Memory B cell (primary cell): ENCODE data around the gene INTS1.

Source experiments
- ATAC-seq: fragments of 150-1000 bp; cut with Tn5 transposase; 2 replicates; pipeline ENCODE4 v1.10.0; 2021; ENCODE audit warnings: low read depth, mild to moderate bottlenecking, moderate library complexity
- DNase-seq, 2 donors: peaks; one replicate each; pipeline ENCODE4 v3.0.0; 2022; ENCODE audit warnings: low spot score in 2 of 2
- H3K27ac Mint-ChIP-seq: one replicate; pipeline ENCODE4 v1.8.0; 2022; ENCODE audit warnings: mild to moderate bottlenecking, moderate library complexity, mixed read lengths
- H3K27me3 Mint-ChIP-seq: one replicate; pipeline ENCODE4 v1.8.0; 2022; ENCODE audit warnings: mixed read lengths
- H3K36me3 Mint-ChIP-seq: one replicate; pipeline ENCODE4 v1.8.0; 2022; ENCODE audit warnings: mild to moderate bottlenecking, mixed read lengths
- H3K4me1 Mint-ChIP-seq: one replicate; pipeline ENCODE4 v1.8.0; 2022; ENCODE audit warnings: mixed read lengths
- H3K4me3 Mint-ChIP-seq: one replicate; pipeline ENCODE4 v1.8.0; 2022; ENCODE audit warnings: mild to moderate bottlenecking, moderate library complexity, mixed read lengths
- H3K9me3 Mint-ChIP-seq: one replicate; pipeline ENCODE4 v1.8.0; 2022; ENCODE audit warnings: mixed read lengths

INTS1 gene

GRCh38 chr7:1473864-1474512 lies 30.2 kb downstream of the INTS1 start:
- H3K27me3 Mint-ChIP-seq, result no peaks in the 10 kb centered on the region
- peaks cover 5% of the 10 kb centered on the region for H3K4me1 Mint-ChIP-seq
- H3K36me3 Mint-ChIP-seq, result peaks cover 8% of the 10 kb centered on the region
- DNase-seq (peak; percentile 74 to 80), ATAC-seq (peak; percentile 91)
- H3K9me3 Mint-ChIP-seq, result no peaks in the 10 kb centered on the region
- H3K27ac Mint-ChIP-seq, result no peak overlapping the region
- no peak overlapping the region for H3K4me3 Mint-ChIP-seq

GRCh38 chr7:1470901-1471300 lies 33.3 kb downstream of the INTS1 start:
- Mint-ChIP-seq H3K4me3 (no peak overlapping the region), H3K9me3 (no peaks in the 10 kb centered on the region), H3K27me3 (no peaks in the 10 kb centered on the region), H3K4me1 (peaks cover 5% of the 10 kb centered on the region), H3K27ac (no peak overlapping the region), H3K36me3 (peaks cover 6% of the 10 kb centered on the region)
- ATAC-seq, result no peak
- no peak for DNase-seq

- Mint-ChIP-seq H3K4me3 (no peak overlapping the region), H3K4me1 (no peaks in the 10 kb centered on the region), H3K36me3 (peaks cover 3% of the 10 kb centered on the region), H3K27me3 (no peaks in the 10 kb centered on the region), H3K9me3 (no peaks in the 10 kb centered on the region), H3K27ac (no peak overlapping the region)
- no peak for ATAC-seq
- no peak for DNase-seq
These were observed 35.4 kb downstream of the INTS1 start for GRCh38 chr7:1468643-1469298.

- Mint-ChIP-seq H3K4me3 (no peak overlapping the region), H3K4me1 (no peaks in the 10 kb centered on the region), H3K27me3 (no peaks in the 10 kb centered on the region), H3K9me3 (no peaks in the 10 kb centered on the region), H3K36me3 (peaks cover 3% of the 10 kb centered on the region), H3K27ac (no peak overlapping the region)
- ATAC-seq, result peak; percentile 21
- DNase-seq, result no peak
These were observed 36.0 kb downstream of the INTS1 start for GRCh38 chr7:1468203-1468602.

GRCh38 chr7:1466524-1467271 lies 37.5 kb downstream of the INTS1 start:
- no peak overlapping the region for H3K4me3 Mint-ChIP-seq
- no peaks in the 10 kb centered on the region for H3K27me3 Mint-ChIP-seq
- peaks cover 2% of the 10 kb centered on the region for H3K36me3 Mint-ChIP-seq
- H3K9me3 Mint-ChIP-seq, result no peaks in the 10 kb centered on the region
- peaks cover 5% of the 10 kb centered on the region for H3K4me1 Mint-ChIP-seq
- H3K27ac Mint-ChIP-seq, result no peak overlapping the region
- no peak for DNase-seq
- no peak for ATAC-seq

GRCh38 chr7:1464694-1465093 lies 39.5 kb downstream of the INTS1 start:
- H3K36me3 Mint-ChIP-seq, result no peaks in the 10 kb centered on the region
- no peaks in the 10 kb centered on the region for H3K9me3 Mint-ChIP-seq
- no peak overlapping the region for H3K27ac Mint-ChIP-seq
- H3K4me3 Mint-ChIP-seq, result no peak overlapping the region
- no peaks in the 10 kb centered on the region for H3K27me3 Mint-ChIP-seq
- H3K4me1 Mint-ChIP-seq, result peaks cover 9% of the 10 kb centered on the region
- ATAC-seq, result no peak
- DNase-seq, result no peak

GRCh38 chr7:1463676-1464223 lies 40.4 kb downstream of the INTS1 start:
- ATAC-seq (no peak), DNase-seq (no peak)
- Mint-ChIP-seq H3K27ac (no peak overlapping the region), H3K4me1 (peaks cover 9% of the 10 kb centered on the region), H3K9me3 (no peaks in the 10 kb centered on the region), H3K27me3 (no peaks in the 10 kb centered on the region), H3K36me3 (no peaks in the 10 kb centered on the region), H3K4me3 (no peak overlapping the region)

GRCh38 chr7:1461646-1462375 lies 42.4 kb downstream of the INTS1 start:
- Mint-ChIP-seq H3K27ac (peak overlapping the region; percentile 26), H3K36me3 (no peaks in the 10 kb centered on the region), H3K4me3 (no peak overlapping the region), H3K9me3 (no peaks in the 10 kb centered on the region), H3K4me1 (peaks cover 11% of the 10 kb centered on the region), H3K27me3 (peaks cover 2% of the 10 kb centered on the region)
- ATAC-seq (no peak), DNase-seq (no peak)

- no peaks in the 10 kb centered on the region for H3K36me3 Mint-ChIP-seq
- H3K4me1 Mint-ChIP-seq, result peaks cover 11% of the 10 kb centered on the region
- H3K27ac Mint-ChIP-seq, result no peak overlapping the region
- peaks cover 2% of the 10 kb centered on the region for H3K27me3 Mint-ChIP-seq
- peak overlapping the region; percentile 39 for H3K4me3 Mint-ChIP-seq
- ATAC-seq (no peak), DNase-seq (no peak)
- H3K9me3 Mint-ChIP-seq, result no peaks in the 10 kb centered on the region
These were observed 43.2 kb downstream of the INTS1 start for GRCh38 chr7:1460821-1461645.

- no peak for DNase-seq
- H3K36me3 Mint-ChIP-seq, result no peaks in the 10 kb centered on the region
- H3K9me3 Mint-ChIP-seq, result no peaks in the 10 kb centered on the region
- H3K4me3 Mint-ChIP-seq, result peak overlapping the region; percentile 84
- peaks cover 11% of the 10 kb centered on the region for H3K4me1 Mint-ChIP-seq
- no peak for ATAC-seq
- H3K27ac Mint-ChIP-seq, result no peak overlapping the region
- H3K27me3 Mint-ChIP-seq, result peaks cover 2% of the 10 kb centered on the region
These were observed 44.0 kb downstream of the INTS1 start for GRCh38 chr7:1459920-1460820.

- H3K27ac Mint-ChIP-seq, result no peak overlapping the region
- H3K4me1 Mint-ChIP-seq, result peaks cover 11% of the 10 kb centered on the region
- peak; percentile 95 to 97 for DNase-seq
- H3K27me3 Mint-ChIP-seq, result peaks cover 2% of the 10 kb centered on the region
- no peaks in the 10 kb centered on the region for H3K36me3 Mint-ChIP-seq
- no peaks in the 10 kb centered on the region for H3K9me3 Mint-ChIP-seq
- H3K4me3 Mint-ChIP-seq, result peak overlapping the region; percentile 84
- ATAC-seq, result peak; percentile 92
These were observed 44.7 kb downstream of the INTS1 start for GRCh38 chr7:1459512-1459892.

GRCh38 chr7:1458683-1459511 lies 45.3 kb downstream of the INTS1 start, which contains the start of gene MICALL2:
Gene MICALL2 (minus strand): TSS chr7:1459470. CDS start chr7:1459326, 144 bp downstream.
- ATAC-seq (peak; percentile 20), DNase-seq (no peak)
- Mint-ChIP-seq H3K36me3 (no peaks in the 10 kb centered on the region), H3K27ac (no peak within 1 kb of the TSS), H3K27me3 (peaks cover 4% of the 10 kb centered on the region), H3K9me3 (no peaks in the 10 kb centered on the region), H3K4me3 (peak within 1 kb of the TSS; percentile 84), H3K4me1 (peaks cover 11% of the 10 kb centered on the region)
